Measurements from ENCODE around the gene MDFIC2. TPM values are rescaled to one million over a fixed set of nuclear protein-coding genes. Genes with fewer than 3 reads are reported as not detected.

Gene MDFIC2
- not detected in 2 replicates for total RNA-seq

GRCh38 chr3:70312336-70312735 is at the start of gene MDFIC2:
MDFIC2 (minus strand) TSS chr3:70312638; CDS start chr3:70311973, 665 bp downstream.

